Vagina (tissue), 2 donors: Measurements from ENCODE around the gene NCOA3. TPM values are rescaled to one million over a fixed set of nuclear protein-coding genes. Genes with fewer than 3 reads are reported as not detected.
"Not testable (repeated sequence)": the region's sequence is repeated elsewhere in the genome, so short reads cannot be mapped to it uniquely, and the experiment has no call there.

ENCODE experiments used
- DNase-seq, 2 donors: peaks; one replicate each; pipeline ENCODE4 v3.0.0-alpha.2; 2017; ENCODE audit errors: extremely low spot score in 2 of 2
- H3K27ac ChIP-seq: fragments of 200-600 bp; sonication (generic); one replicate; pipeline ENCODE4 v1.5.1; 2019
- H3K27me3 ChIP-seq: fragments of 200-600 bp; sonication (generic); one replicate; pipeline ENCODE4 v1.5.1; 2019
- H3K36me3 ChIP-seq, 2 donors: fragments of 200-600 bp; sonication (generic); one replicate each; pipeline ENCODE4 v1.5.1; 2017 to 2019
- H3K4me1 ChIP-seq: fragments of 200-600 bp; sonication (generic); one replicate; pipeline ENCODE4 v1.5.1; 2019
- H3K4me3 ChIP-seq, 2 donors: fragments of 200-600 bp; sonication (generic); 1 replicate in 1 of 2; 2 replicates in 1 of 2; pipeline ENCODE4 v1.5.1; 2016 to 2019
- H3K9me3 ChIP-seq: fragments of 200-600 bp; sonication (generic); one replicate; pipeline ENCODE4 v1.5.1; 2019
- CTCF ChIP-seq, 3 experiments: fragments of 450-650 bp in 2 of 3; fragments of 200-600 bp in 1 of 3; sonication (generic) in 1 of 3; IDR thresholded peaks; one replicate each; pipeline ENCODE4 v1.5.1; 2017 to 2019; ENCODE audit warnings: antibody characterized with exemption in 3 of 3, mild to moderate bottlenecking in 2 of 3, moderate library complexity in 2 of 3
- POLR2A ChIP-seq, 2 donors: fragments of 450-650 bp; IDR thresholded peaks; one replicate each; pipeline ENCODE4 v1.6.1; 2017; ENCODE audit warnings: antibody characterized with exemption in 2 of 2, mild to moderate bottlenecking in 2 of 2, moderate library complexity in 2 of 2
- POLR2AphosphoS5 ChIP-seq, 2 donors: sonication (generic); formaldehyde crosslinking; IDR thresholded peaks; one replicate each; pipeline ENCODE4 v1.9.0; 2017; ENCODE audit warnings: antibody characterized with exemption in 2 of 2, mild to moderate bottlenecking in 2 of 2, low read depth in 1 of 2; ENCODE audit not compliant: insufficient read depth in 1 of 2
- intact Hi-C: fragments of 100-400 bp; cut with DNase I; formaldehyde crosslinking; loops from one replicate; pipeline ENCODE4 v1.15.1; 2023
- total RNA-seq: library from RNA; depleted of rRNA; stranded (reverse); fragments of >200 nt; gene quantifications from one replicate; pipeline ENCODE4 v1.2.3, GENCODE V29; 2016

Gene NCOA3
- total RNA-seq, 1 donor from 2014 or later: 47.1 TPM

DNA sequence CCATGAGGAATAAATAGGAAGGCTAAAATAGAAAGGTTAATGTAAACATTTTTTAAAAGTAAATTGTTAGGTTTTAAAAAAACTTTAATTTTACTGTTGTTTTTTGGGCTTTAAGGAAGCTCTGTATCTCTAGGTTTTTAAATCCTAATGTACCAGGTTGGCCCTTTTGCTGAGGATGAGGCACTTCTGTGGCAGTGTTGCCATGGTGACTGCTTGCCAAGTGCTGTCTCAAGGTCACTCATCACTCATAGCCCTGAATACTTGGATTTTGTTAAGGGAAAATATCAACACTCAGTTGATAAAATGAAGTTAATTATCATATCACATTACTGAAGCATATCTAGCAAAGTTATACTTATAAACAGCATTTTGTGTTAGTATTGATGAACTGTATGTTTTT, 50.2 kb downstream of the NCOA3 start:
- Histone ChIP-seq H3K36me3 (no peaks in the 10 kb centered on the region), H3K4me1 (peaks cover 11% of the 10 kb centered on the region), H3K27me3 (no peaks in the 10 kb centered on the region), H3K27ac (no peak overlapping the region), H3K9me3 (no peaks in the 10 kb centered on the region), H3K4me3 (no peak overlapping the region)
- TF ChIP-seq POLR2AphosphoS5 (IDR thresholded peaks at IDR 0.05; ENCODE audit: insufficient read depth in 1 of 2, low read depth in 1 of 2) (no peak), CTCF (IDR thresholded peaks at IDR 0.05) (no peak), POLR2A (IDR thresholded peaks at IDR 0.05) (no peak)
- intact Hi-C loops: no loop called here
- no peak for DNase-seq

DNA sequence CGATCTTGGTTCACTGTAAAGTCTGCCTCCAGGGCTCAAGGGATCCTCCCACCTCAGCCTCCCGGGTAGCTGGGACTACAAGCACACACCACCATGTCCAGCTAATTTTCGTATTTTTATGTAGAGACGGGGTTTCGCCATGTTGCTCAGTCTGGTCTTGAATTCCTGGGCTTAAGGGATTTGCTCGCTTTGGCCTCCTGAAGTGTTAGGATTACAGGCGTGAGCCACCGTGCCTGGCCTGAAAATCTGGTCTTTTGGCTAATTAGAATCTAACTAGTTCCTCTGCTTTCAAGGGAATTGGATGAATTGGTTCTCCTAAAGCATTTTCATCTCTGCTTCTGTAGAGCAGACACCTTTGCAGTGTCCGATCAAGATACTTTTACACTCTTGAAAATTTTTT, 51.3 kb downstream of the NCOA3 start:
- H3K27me3 ChIP-seq: no peaks in the 10 kb centered on the region
- no peak overlapping the region for H3K27ac ChIP-seq
- no peaks in the 10 kb centered on the region for H3K36me3 ChIP-seq
- no peak overlapping the region for H3K4me3 ChIP-seq
- no peak for DNase-seq
- H3K9me3 ChIP-seq: no peaks in the 10 kb centered on the region
- TF ChIP-seq POLR2AphosphoS5 (IDR thresholded peaks at IDR 0.05; ENCODE audit: insufficient read depth in 1 of 2, low read depth in 1 of 2): no peak
- TF ChIP-seq POLR2A (IDR thresholded peaks at IDR 0.05): no peak
- TF ChIP-seq CTCF (IDR thresholded peaks at IDR 0.05): no peak
- H3K4me1 ChIP-seq: peaks cover 10% of the 10 kb centered on the region
- intact Hi-C loops: no loop called here

DNA sequence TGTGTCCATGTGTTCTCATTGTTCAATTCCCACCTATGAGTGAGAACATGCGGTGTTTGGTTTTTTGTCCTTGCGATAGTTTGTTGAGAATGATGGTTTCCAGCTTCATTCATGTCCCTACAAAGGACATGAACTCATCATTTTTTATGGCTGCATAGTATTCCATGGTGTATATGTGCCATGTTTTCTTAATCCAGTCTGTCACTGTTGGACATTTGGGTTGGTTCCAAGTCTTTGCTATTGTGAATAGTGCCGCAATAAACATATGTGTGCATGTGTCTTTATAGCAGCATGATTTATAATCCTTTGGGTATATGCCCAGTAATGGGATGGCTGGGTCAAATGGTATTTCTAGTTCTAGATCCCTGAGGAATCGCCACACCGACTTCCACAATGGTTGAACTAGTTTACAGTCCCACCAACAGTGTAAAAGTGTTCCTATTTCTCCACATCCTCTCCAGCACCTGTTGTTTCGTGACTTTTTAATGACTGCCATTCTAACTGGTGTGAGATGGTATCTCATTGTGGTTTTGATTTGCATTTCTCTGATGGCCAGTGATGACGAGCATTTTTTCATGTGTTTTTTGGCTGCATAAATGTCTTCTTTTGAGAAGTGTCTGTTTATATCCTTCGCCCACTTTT, 52.0 kb downstream of the NCOA3 start:
- intact Hi-C loops, H3K4me3 ChIP-seq, H3K27me3 ChIP-seq, H3K27ac ChIP-seq, DNase-seq, H3K9me3 ChIP-seq, H3K36me3 ChIP-seq: not testable (repeated sequence)
- peaks cover 17% of the 10 kb centered on the region for H3K4me1 ChIP-seq

GRCh38 chr20:47554283-47554682, 52.6 kb downstream of the NCOA3 start:
- intact Hi-C loops: not testable (repeated sequence)
- peaks cover 22% of the 10 kb centered on the region for H3K4me1 ChIP-seq

DNA sequence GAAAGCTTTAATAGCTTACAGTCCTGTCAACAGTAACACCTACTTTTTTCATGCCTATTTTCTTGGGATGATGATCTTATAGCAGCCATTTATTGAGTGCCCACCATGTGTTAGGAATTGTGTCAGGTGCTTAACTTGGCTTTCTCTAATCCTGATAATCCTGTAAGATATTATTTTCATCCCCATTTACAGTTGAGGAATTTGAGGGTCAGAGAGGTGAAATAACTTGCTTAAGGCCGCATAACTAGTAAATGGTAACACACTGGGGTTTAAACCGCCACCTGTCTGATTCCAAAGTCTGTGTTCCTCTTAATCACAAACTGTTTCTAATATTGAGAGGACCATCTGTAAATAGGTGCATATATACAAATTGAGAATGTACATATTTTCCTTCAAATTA, 55.5 kb downstream of the NCOA3 start:
- no peaks in the 10 kb centered on the region for H3K27me3 ChIP-seq
- no peaks in the 10 kb centered on the region for H3K36me3 ChIP-seq
- peaks cover 28% of the 10 kb centered on the region for H3K4me1 ChIP-seq
- H3K27ac ChIP-seq: no peak overlapping the region
- no peak for DNase-seq
- TF ChIP-seq POLR2AphosphoS5 (IDR thresholded peaks at IDR 0.05; ENCODE audit: insufficient read depth in 1 of 2, low read depth in 1 of 2): no peak
- TF ChIP-seq POLR2A (IDR thresholded peaks at IDR 0.05): no peak
- no peak for TF ChIP-seq CTCF (IDR thresholded peaks at IDR 0.05)
- H3K4me3 ChIP-seq: no peak overlapping the region
- intact Hi-C loops: no loop called here
- no peaks in the 10 kb centered on the region for H3K9me3 ChIP-seq

More at GRCh38 chr20:47554283-47554682, 52.6 kb downstream of the NCOA3 start:
- not testable (repeated sequence) for H3K36me3 ChIP-seq, H3K9me3 ChIP-seq, H3K27ac ChIP-seq, H3K4me3 ChIP-seq, H3K27me3 ChIP-seq, DNase-seq

- H3K4me1 ChIP-seq: peaks cover 28% of the 10 kb centered on the region
- no peaks in the 10 kb centered on the region for H3K36me3 ChIP-seq
- no peak overlapping the region for H3K4me3 ChIP-seq
- DNase-seq: no peak
- intact Hi-C loops: no loop called here
- H3K9me3 ChIP-seq: no peaks in the 10 kb centered on the region
- no peak overlapping the region for H3K27ac ChIP-seq
- H3K27me3 ChIP-seq: no peaks in the 10 kb centered on the region
- TF ChIP-seq POLR2A (IDR thresholded peaks at IDR 0.05) (no peak), CTCF (IDR thresholded peaks at IDR 0.05) (no peak), POLR2AphosphoS5 (IDR thresholded peaks at IDR 0.05; ENCODE audit: insufficient read depth in 1 of 2, low read depth in 1 of 2) (no peak)
Observed at GRCh38 chr20:47557791-47558190, 56.1 kb downstream of the NCOA3 start.
